DOHH2 (cell line): Measurements from ENCODE around the gene ROR2.

Experiments
- H3F3A ChIP-seq: fragments of 200-600 bp; sonication (generic), shearing (Covaris generic); 2 replicates; pipeline ENCODE4 v1.6.0; 2016; ENCODE audit warnings: antibody characterized with exemption, mild to moderate bottlenecking; ENCODE audit not compliant: control insufficient read depth, insufficient read depth
- H3K27ac ChIP-seq: fragments of 200-600 bp; sonication (generic); 2 replicates; pipeline ENCODE4 v1.5.1; 2014; ENCODE audit warnings: low read depth, mild to moderate bottlenecking, low read length, moderate library complexity
- H3K27me3 ChIP-seq: fragments of 200-600 bp; sonication (generic); 2 replicates; pipeline ENCODE4 v1.6.1; 2014; ENCODE audit warnings: mild to moderate bottlenecking, low read length, mixed read lengths; ENCODE audit not compliant: control insufficient read depth
- H3K36me3 ChIP-seq: fragments of 200-600 bp; sonication (generic); 2 replicates; pipeline ENCODE4 v1.6.1; 2014; ENCODE audit warnings: mild to moderate bottlenecking, low read length, moderate library complexity, mixed read lengths; ENCODE audit not compliant: control insufficient read depth
- H3K4me1 ChIP-seq: fragments of 200-600 bp; sonication (generic); 2 replicates; pipeline ENCODE4 v1.6.1; 2014; ENCODE audit warnings: mild to moderate bottlenecking, low read length, mixed read lengths; ENCODE audit not compliant: control insufficient read depth
- H3K4me2 ChIP-seq: fragments of 200-600 bp; sonication (generic); 2 replicates; pipeline ENCODE4 v1.6.0; 2014; ENCODE audit warnings: mild to moderate bottlenecking, low read length, moderate library complexity
- H3K4me3 ChIP-seq: fragments of 200-600 bp; sonication (generic); 2 replicates; pipeline ENCODE4 v1.5.1; 2014; ENCODE audit warnings: mild to moderate bottlenecking, low read length, mixed read lengths
- H3K79me2 ChIP-seq: fragments of 200-600 bp; sonication (generic); 2 replicates; pipeline ENCODE4 v1.6.1; 2014; ENCODE audit warnings: mild to moderate bottlenecking, low read length, mixed read lengths; ENCODE audit not compliant: control insufficient read depth
- H3K9me2 ChIP-seq: fragments of 200-600 bp; sonication (generic); replicated peaks from 2 replicates; pipeline ENCODE4 v1.6.1; 2014; ENCODE audit warnings: mild to moderate bottlenecking, low read length, mixed read lengths; ENCODE audit not compliant: control insufficient read depth
- H3K9me3 ChIP-seq: fragments of 200-600 bp; sonication (generic); 2 replicates; pipeline ENCODE4 v1.6.1; 2014; ENCODE audit warnings: antibody characterized with exemption, low read length, mixed read lengths; ENCODE audit not compliant: control insufficient read depth, insufficient read depth
- H4K20me1 ChIP-seq: fragments of 200-600 bp; sonication (generic); 2 replicates; pipeline ENCODE4 v1.6.0; 2014; ENCODE audit warnings: low read depth, mild to moderate bottlenecking, antibody characterized with exemption, low read length, moderate library complexity; ENCODE audit not compliant: control insufficient read depth, insufficient read depth
- CTCF ChIP-seq: fragments of 200-600 bp; sonication (generic); IDR thresholded peaks from one replicate; pipeline ENCODE4 v1.5.1; 2014; ENCODE audit warnings: antibody characterized with exemption, mild to moderate bottlenecking, low read depth, low read length; ENCODE audit not compliant: poor library complexity, severe bottlenecking
- EZH2phosphoT487 ChIP-seq: fragments of 200-600 bp; sonication (generic); IDR thresholded peaks from 2 replicates; pipeline ENCODE4 v1.6.1; 2017; ENCODE audit warnings: borderline replicate concordance, mild to moderate bottlenecking, antibody characterized with exemption, low read length, moderate library complexity, mixed read lengths

ROR2 gene

GRCh38 chr9:91844701-91845291, 105.2 kb downstream of the ROR2 start:
- no peaks in the 10 kb centered on the region for H3K4me1 ChIP-seq
- no peaks in the 10 kb centered on the region for H3K79me2 ChIP-seq
- peaks cover 10% of the 10 kb centered on the region for H3K27me3 ChIP-seq
- H3K9me2 ChIP-seq: no peaks in the 10 kb centered on the region
- no peaks in the 10 kb centered on the region for H3K9me3 ChIP-seq
- H3K4me2 ChIP-seq: no peak overlapping the region
- H3K4me3 ChIP-seq: no peak overlapping the region
- no peaks in the 10 kb centered on the region for H3F3A ChIP-seq
- TF ChIP-seq EZH2phosphoT487 (no peak), CTCF (no peak)
- no peaks in the 10 kb centered on the region for H3K36me3 ChIP-seq
- H3K27ac ChIP-seq: no peak overlapping the region
- H4K20me1 ChIP-seq: no peaks in the 10 kb centered on the region

GRCh38 chr9:91844190-91844589, 105.8 kb downstream of the ROR2 start:
- TF ChIP-seq EZH2phosphoT487 (no peak), CTCF (no peak)

GRCh38 chr9:91843623-91844148, 106.3 kb downstream of the ROR2 start:
- no peaks in the 10 kb centered on the region for H3K4me1 ChIP-seq
- no peaks in the 10 kb centered on the region for H3K9me3 ChIP-seq
- H3K4me2 ChIP-seq: no peak overlapping the region
- H3K27me3 ChIP-seq: peaks cover 10% of the 10 kb centered on the region
- H3K4me3 ChIP-seq: no peak overlapping the region
- H3K79me2 ChIP-seq: no peaks in the 10 kb centered on the region
- H3K36me3 ChIP-seq: no peaks in the 10 kb centered on the region
- no peaks in the 10 kb centered on the region for H3K9me2 ChIP-seq
- H3F3A ChIP-seq: no peaks in the 10 kb centered on the region
- no peaks in the 10 kb centered on the region for H4K20me1 ChIP-seq
- H3K27ac ChIP-seq: no peak overlapping the region
- TF ChIP-seq CTCF: no peak
- no peak for TF ChIP-seq EZH2phosphoT487

More at GRCh38 chr9:91844190-91844589, 105.8 kb downstream of the ROR2 start:
- Histone ChIP-seq H3K27me3 (peaks cover 10% of the 10 kb centered on the region), H3K9me3 (no peaks in the 10 kb centered on the region), H3K4me1 (no peaks in the 10 kb centered on the region), H3K9me2 (no peaks in the 10 kb centered on the region), H3K4me3 (no peak overlapping the region), H4K20me1 (no peaks in the 10 kb centered on the region), H3F3A (no peaks in the 10 kb centered on the region), H3K36me3 (no peaks in the 10 kb centered on the region), H3K27ac (no peak overlapping the region), H3K79me2 (no peaks in the 10 kb centered on the region), H3K4me2 (no peak overlapping the region)

- Histone ChIP-seq H3K9me3 (no peaks in the 10 kb centered on the region), H3K4me1 (no peaks in the 10 kb centered on the region), H3K27ac (no peak overlapping the region), H3K4me2 (no peak overlapping the region), H3K4me3 (no peak overlapping the region), H3K27me3 (peaks cover 10% of the 10 kb centered on the region), H4K20me1 (no peaks in the 10 kb centered on the region), H3K36me3 (no peaks in the 10 kb centered on the region), H3F3A (no peaks in the 10 kb centered on the region), H3K9me2 (no peaks in the 10 kb centered on the region), H3K79me2 (no peaks in the 10 kb centered on the region)
- no peak for TF ChIP-seq EZH2phosphoT487
- TF ChIP-seq CTCF: no peak
Measured at GRCh38 chr9:91843093-91843492, 106.9 kb downstream of the ROR2 start.
